GM12878 (cell line): ENCODE results near the gene IFNLR1. TPM values are rescaled to one million over a fixed set of nuclear protein-coding genes. Genes with fewer than 3 reads are reported as not detected.

ENCODE experiments used
- ATAC-seq: fragments of 200-7000 bp; cut with Tn5 transposase; 3 replicates; pipeline ENCODE4 v1.9.1; 2020; ENCODE audit warnings: mild to moderate bottlenecking, moderate library complexity
- BruUV-seq: library from RNA; stranded (reverse); fragments of 400-500 nt; replicated peaks from 2 replicates; lab custom pipeline; 2021; lab: Mats Ljungman, UMichigan
- CTCF ChIA-PET: fragments of 300-600 bp; sonication (Branson Sonifier 250); formaldehyde crosslinking; extraction: SDS; loops from one replicate; lab custom pipeline; 2021; ENCODE audit warnings: inconsistent platforms; lab: Yijun Ruan, JAX
- POLR2A ChIA-PET: fragments of 350-600 bp; formaldehyde crosslinking; extraction: SDS; loops from one replicate; lab custom pipeline; 2021; ENCODE audit warnings: inconsistent platforms; lab: Charles Lee
- RAD21 ChIA-PET: fragments of 300-600 bp; sonication (Branson Sonifier 250); formaldehyde crosslinking; loops from one replicate; lab custom pipeline; 2023; ENCODE audit warnings: antibody characterized with exemption; ENCODE audit not compliant: unreplicated experiment; lab: Charles Lee
- SMC1A ChIA-PET: fragments of 300-600 bp; sonication (Branson Sonifier 250); formaldehyde crosslinking; loops from one replicate; lab custom pipeline; 2023; ENCODE audit not compliant: unreplicated experiment, uncharacterized antibody; lab: Charles Lee
- DNase-seq: peaks from one replicate; pipeline ENCODE4 v3.0.0-alpha.2; 2011; ENCODE audit warnings: low read depth, low spot score
- FAIRE-seq: peaks from 3 replicates; lab custom pipeline; 2011; peaks lifted over from hg19 to GRCh38; lab: Jason Lieb, UNC
- H2AFZ ChIP-seq: 2 replicates; pipeline ENCODE4 v1.6.0; 2011; ENCODE audit warnings: low read depth, low read length, control low read depth; ENCODE audit not compliant: control insufficient read depth
- H3K27ac ChIP-seq: 2 replicates; pipeline ENCODE4 v1.5.1; 2011; ENCODE audit warnings: control low read depth; ENCODE audit not compliant: control insufficient read depth, insufficient read depth
- H3K27me3 ChIP-seq, 2 experiments: replicated peaks in 1 of 2; 2 replicates each; pipeline versions ENCODE4 v1.6.0 to v1.6.1; 2011; ENCODE audit warnings: low read length in 1 of 2; ENCODE audit not compliant: control insufficient read depth in 2 of 2, insufficient read depth in 2 of 2
- H3K36me3 ChIP-seq, 2 experiments: 2 replicates each; pipeline ENCODE4 v1.5.1; 2011; ENCODE audit warnings: low read length in 1 of 2; ENCODE audit not compliant: control insufficient read depth in 2 of 2, insufficient read depth in 2 of 2
- H3K4me1 ChIP-seq: 2 replicates; pipeline ENCODE4 v1.6.1; 2011; ENCODE audit warnings: mild to moderate bottlenecking, low read length, moderate library complexity, mixed read lengths; ENCODE audit not compliant: control insufficient read depth, insufficient read depth
- H3K4me2 ChIP-seq: 2 replicates; pipeline ENCODE4 v1.6.0; 2011; ENCODE audit warnings: control low read depth; ENCODE audit not compliant: control insufficient read depth, insufficient read depth
- H3K4me3 ChIP-seq: fragments of 200-600 bp; sonication (generic); 2 replicates; pipeline ENCODE4 v1.5.1; 2016
- H3K79me2 ChIP-seq: 2 replicates; pipeline ENCODE4 v1.6.0; 2011; ENCODE audit warnings: low read length; ENCODE audit not compliant: control insufficient read depth, insufficient read depth
- H3K9ac ChIP-seq: 2 replicates; pipeline ENCODE4 v1.8.0; 2011; ENCODE audit warnings: low read length, control low read depth, mixed read lengths; ENCODE audit not compliant: control insufficient read depth, insufficient read depth
- H3K9me3 ChIP-seq: replicated peaks from 3 replicates; pipeline ENCODE4 v1.5.1; 2011; ENCODE audit warnings: mild to moderate bottlenecking, low read length; ENCODE audit not compliant: control insufficient read depth, insufficient read depth
- H4K20me1 ChIP-seq: 2 replicates; pipeline ENCODE4 v1.6.0; 2011; ENCODE audit not compliant: control insufficient read depth, insufficient read depth
- JUND ChIP-seq: IDR thresholded peaks from 2 replicates; pipeline ENCODE4 v1.6.1; 2012; ENCODE audit warnings: low read depth, mild to moderate bottlenecking, low read length, improper control_type of control experiment, moderate library complexity
- MEF2A ChIP-seq: IDR thresholded peaks from 2 replicates; pipeline ENCODE4 v1.6.1; 2011; ENCODE audit warnings: low read depth, mild to moderate bottlenecking, low read length, moderate library complexity; ENCODE audit not compliant: insufficient read depth
- NR2C2 ChIP-seq: IDR thresholded peaks from 2 replicates; pipeline ENCODE4 v1.6.1; 2011; ENCODE audit warnings: borderline replicate concordance, low read depth; ENCODE audit not compliant: control insufficient read depth, insufficient read length
- PBX3 ChIP-seq: IDR thresholded peaks from 2 replicates; pipeline ENCODE4 v1.6.1; 2011; ENCODE audit warnings: mild to moderate bottlenecking, low read depth, low read length, moderate library complexity; ENCODE audit not compliant: insufficient replicate concordance
- POLR2AphosphoS2 ChIP-seq: IDR thresholded peaks from 2 replicates; pipeline ENCODE4 v1.6.1; 2011; ENCODE audit warnings: low read depth, mild to moderate bottlenecking, low read length, improper control_type of control experiment, moderate library complexity
- WGBS: methylation state at CpG from one replicate; pipeline ENCODE4 v1.1.6; 2016; ENCODE audit warnings: low lambda C conversion rate; ENCODE audit not compliant: insufficient replicate concordance, insufficient coverage; ENCODE audit errors: missing lambda C conversion rate; 5-methylcytosine and 5-hydroxymethylcytosine counted together
- in situ Hi-C: fragments of 300-500 bp; cut with MboI; formaldehyde crosslinking; loops from 9 replicates; pipeline ENCODE4 v1.14.3; 2018; ENCODE audit warnings: mixed read lengths
- intact Hi-C: fragments of 100-400 bp; cut with micrococcal nuclease; formaldehyde crosslinking; loops from one replicate; pipeline ENCODE4 v1.14.2; 2022; ENCODE audit not compliant: unreplicated experiment
- polyA plus RNA-seq, 11 experiments: library from polyadenylated mRNA; depleted of rRNA in 4 of 11; unstranded in 6 of 11; stranded (reverse) in 5 of 11; fragments of >200 nt; fragmentation: Nextera tagmentation in 4 of 11; fragmentation: Illumina TruSeq in 1 of 11; extraction: Ambion mirVana in 4 of 11; extraction: Trizol in 1 of 11; gene quantifications; 1 replicate in 1 of 11; 2 replicates in 10 of 11; pipeline versions ENCODE4 v1.2.1 to v1.2.3, GENCODE V29; 2011 to 2016; ENCODE audit warnings: inconsistent platforms in 2 of 11, missing spikeins in 2 of 11, low read depth in 1 of 11
- total RNA-seq, 4 experiments: library from RNA; depleted of rRNA in 3 of 4; stranded (reverse); fragments of >200 nt in 3 of 4; fragmentation: Illumina TruSeq in 1 of 4; extraction: Trizol in 1 of 4; gene quantifications; 2 replicates each; pipeline versions ENCODE4 v1.2.1 to v1.2.3, GENCODE V29; 2013 to 2021
- TF ChIP-seq, protein P1 (sequence below): IDR thresholded peaks from 2 replicates; pipeline ENCODE4 v1.6.1; 2012; ENCODE audit warnings: low read depth, low read length, improper control_type of control experiment
- TF ChIP-seq, protein P2 (sequence below): fragments of 450-650 bp; formaldehyde crosslinking; IDR thresholded peaks from 2 replicates; pipeline ENCODE4 v1.4.0; 2020; ENCODE audit warnings: mild to moderate bottlenecking, moderate library complexity

The IFNLR1 gene
- total and polyA plus RNA-seq, 10 of the 15 experiments (the other 5 are each of a cell fraction or from before 2014, with no cell fraction given) = 0.31 to 5.6 (median 3.9) TPM

DNA sequence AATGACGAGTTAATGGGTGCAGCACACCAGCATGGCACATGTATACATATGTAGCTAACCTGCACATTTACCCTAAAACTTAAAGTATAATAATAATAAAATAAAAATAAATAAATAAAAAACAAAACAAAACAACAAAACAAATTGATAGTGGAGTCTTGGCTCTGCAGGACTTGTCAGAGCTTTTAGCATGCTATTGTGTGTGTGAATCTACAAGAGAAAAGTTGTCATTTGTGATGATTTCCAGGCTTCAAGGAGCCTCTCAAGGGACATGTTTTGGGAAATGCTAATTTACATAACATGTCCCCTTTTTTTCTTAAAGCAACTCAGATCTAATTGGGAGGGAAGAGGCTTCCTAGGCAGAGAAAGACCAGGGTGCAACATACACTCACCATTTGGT is 53.3 kb downstream of the IFNLR1 start:
- TF ChIP-seq, protein P1, sequence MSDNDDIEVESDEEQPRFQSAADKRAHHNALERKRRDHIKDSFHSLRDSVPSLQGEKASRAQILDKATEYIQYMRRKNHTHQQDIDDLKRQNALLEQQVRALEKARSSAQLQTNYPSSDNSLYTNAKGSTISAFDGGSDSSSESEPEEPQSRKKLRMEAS = no peak
- TF ChIP-seq JUND = no peak
- TF ChIP-seq, protein P2, sequence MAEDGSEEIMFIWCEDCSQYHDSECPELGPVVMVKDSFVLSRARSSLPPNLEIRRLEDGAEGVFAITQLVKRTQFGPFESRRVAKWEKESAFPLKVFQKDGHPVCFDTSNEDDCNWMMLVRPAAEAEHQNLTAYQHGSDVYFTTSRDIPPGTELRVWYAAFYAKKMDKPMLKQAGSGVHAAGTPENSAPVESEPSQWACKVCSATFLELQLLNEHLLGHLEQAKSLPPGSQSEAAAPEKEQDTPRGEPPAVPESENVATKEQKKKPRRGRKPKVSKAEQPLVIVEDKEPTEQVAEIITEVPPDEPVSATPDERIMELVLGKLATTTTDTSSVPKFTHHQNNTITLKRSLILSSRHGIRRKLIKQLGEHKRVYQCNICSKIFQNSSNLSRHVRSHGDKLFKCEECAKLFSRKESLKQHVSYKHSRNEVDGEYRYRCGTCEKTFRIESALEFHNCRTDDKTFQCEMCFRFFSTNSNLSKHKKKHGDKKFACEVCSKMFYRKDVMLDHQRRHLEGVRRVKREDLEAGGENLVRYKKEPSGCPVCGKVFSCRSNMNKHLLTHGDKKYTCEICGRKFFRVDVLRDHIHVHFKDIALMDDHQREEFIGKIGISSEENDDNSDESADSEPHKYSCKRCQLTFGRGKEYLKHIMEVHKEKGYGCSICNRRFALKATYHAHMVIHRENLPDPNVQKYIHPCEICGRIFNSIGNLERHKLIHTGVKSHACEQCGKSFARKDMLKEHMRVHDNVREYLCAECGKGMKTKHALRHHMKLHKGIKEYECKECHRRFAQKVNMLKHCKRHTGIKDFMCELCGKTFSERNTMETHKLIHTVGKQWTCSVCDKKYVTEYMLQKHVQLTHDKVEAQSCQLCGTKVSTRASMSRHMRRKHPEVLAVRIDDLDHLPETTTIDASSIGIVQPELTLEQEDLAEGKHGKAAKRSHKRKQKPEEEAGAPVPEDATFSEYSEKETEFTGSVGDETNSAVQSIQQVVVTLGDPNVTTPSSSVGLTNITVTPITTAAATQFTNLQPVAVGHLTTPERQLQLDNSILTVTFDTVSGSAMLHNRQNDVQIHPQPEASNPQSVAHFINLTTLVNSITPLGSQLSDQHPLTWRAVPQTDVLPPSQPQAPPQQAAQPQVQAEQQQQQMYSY (CRISPR knock-in tag) = no peak
- TF ChIP-seq POLR2AphosphoS2 = no peak
- TF ChIP-seq NR2C2 = no peak
- TF ChIP-seq MEF2A = no peak
- TF ChIP-seq PBX3 = no peak
- SMC1A ChIA-PET = no interaction called here

More for the DNA sequence above, 53.3 kb downstream of the IFNLR1 start:
- H3K27me3 ChIP-seq = peaks cover 0 to 2% of the 10 kb centered on the region in 2 experiments; a peak in 1 of 4 replicates
- H3K9ac ChIP-seq = no peak overlapping the region
- no peaks in the 10 kb centered on the region for H4K20me1 ChIP-seq
- no peaks in the 10 kb centered on the region for H3K4me1 ChIP-seq
- no peak for FAIRE-seq
- intact Hi-C loops = no loop called here
- ChIA-PET POLR2A (no interaction called here), RAD21 (no interaction called here), CTCF (interaction anchor here (0.6 to 1.8 kb wide), 4 partner anchors 17 to 366 kb away, joined by 3 to 5 read pairs (median 4); no protein-coding TSS in a partner anchor)
- DNase-seq = no peak
- no peak for ATAC-seq
- WGBS = 0% methylated on average over 1 of the region's 1 CpG
- H3K79me2 ChIP-seq = no peaks in the 10 kb centered on the region
- H3K4me2 ChIP-seq = no peak overlapping the region
- H3K4me3 ChIP-seq = no peak overlapping the region
- in situ Hi-C loops = no loop called here
- no peak overlapping the region for H3K27ac ChIP-seq
- H3K36me3 ChIP-seq = no peaks in the 10 kb centered on the region
- no TSS peak for BruUV-seq
- no peak overlapping the region for H2AFZ ChIP-seq
- H3K9me3 ChIP-seq = peaks cover 9% of the 10 kb centered on the region; the same call in 2 of the 3 replicates
